ENCODE data around the gene CAMK1D.

CAMK1D gene

GRCh38 chr10:12655940-12656339 is 306.6 kb downstream of the CAMK1D start:
- DNase-seq (ENCODE audit: low read depth in 2 of 2): no peak

GRCh38 chr10:12656518-12657142 is 307.3 kb downstream of the CAMK1D start:
- DNase-seq (ENCODE audit: low read depth in 2 of 2): peak; percentile 15 to 24

GRCh38 chr10:12657489-12657888 is 308.1 kb downstream of the CAMK1D start:
- no peak for DNase-seq (ENCODE audit: low read depth in 2 of 2)

- DNase-seq (ENCODE audit: low read depth in 2 of 2): no peak
Observed at GRCh38 chr10:12658526-12658925, 309.2 kb downstream of the CAMK1D start.

- no peak for DNase-seq (ENCODE audit: low read depth in 2 of 2)
Observed at GRCh38 chr10:12659706-12660105, 310.4 kb downstream of the CAMK1D start.

- DNase-seq (ENCODE audit: low read depth in 2 of 2): no peak
Observed at GRCh38 chr10:12660812-12661211, 311.5 kb downstream of the CAMK1D start.

GRCh38 chr10:12661671-12662070 is 312.3 kb downstream of the CAMK1D start:
- DNase-seq (ENCODE audit: low read depth in 2 of 2): no peak

- DNase-seq (ENCODE audit: low read depth in 2 of 2): no peak
Observed at GRCh38 chr10:12663863-12664262, 314.5 kb downstream of the CAMK1D start.

GRCh38 chr10:12665501-12665900 is 316.2 kb downstream of the CAMK1D start:
- no peak for DNase-seq (ENCODE audit: low read depth in 2 of 2)

- DNase-seq (ENCODE audit: low read depth in 2 of 2): no peak
Observed at GRCh38 chr10:12667052-12667451, 317.7 kb downstream of the CAMK1D start.

GRCh38 chr10:12668634-12669033 is 319.3 kb downstream of the CAMK1D start:
- DNase-seq (ENCODE audit: low read depth in 2 of 2): no peak

GRCh38 chr10:12670004-12670403 is 320.7 kb downstream of the CAMK1D start:
- no peak for DNase-seq (ENCODE audit: low read depth in 2 of 2)

GRCh38 chr10:12675186-12675585 is 325.8 kb downstream of the CAMK1D start:
- no peak for DNase-seq (ENCODE audit: low read depth in 2 of 2)

GRCh38 chr10:12679636-12680035 is 330.3 kb downstream of the CAMK1D start:
- DNase-seq (ENCODE audit: low read depth in 2 of 2): no peak

- DNase-seq (ENCODE audit: low read depth in 2 of 2): no peak
Observed at GRCh38 chr10:12681252-12681651, 331.9 kb downstream of the CAMK1D start.

- no peak for DNase-seq (ENCODE audit: low read depth in 2 of 2)
Observed at GRCh38 chr10:12684784-12685183, 335.4 kb downstream of the CAMK1D start.

GRCh38 chr10:12685261-12686058 is 336.1 kb downstream of the CAMK1D start:
- DNase-seq (ENCODE audit: low read depth in 2 of 2): no peak

- no peak for DNase-seq (ENCODE audit: low read depth in 2 of 2)
Observed at GRCh38 chr10:12687996-12688395, 338.6 kb downstream of the CAMK1D start.

GRCh38 chr10:12689893-12690292 is 340.5 kb downstream of the CAMK1D start:
- no peak for DNase-seq (ENCODE audit: low read depth in 2 of 2)

GRCh38 chr10:12690525-12691126 is 341.3 kb downstream of the CAMK1D start:
- DNase-seq (ENCODE audit: low read depth in 2 of 2): no peak

GRCh38 chr10:12691596-12691995 is 342.2 kb downstream of the CAMK1D start:
- no peak for DNase-seq (ENCODE audit: low read depth in 2 of 2)

GRCh38 chr10:12697764-12698163 is 348.4 kb downstream of the CAMK1D start:
- no peak for DNase-seq (ENCODE audit: low read depth in 2 of 2)

GRCh38 chr10:12699258-12699700 is 349.9 kb downstream of the CAMK1D start:
- no peak for DNase-seq (ENCODE audit: low read depth in 2 of 2)
